Heart left ventricle (tissue), 13 donors: ENCODE results near the gene C2orf92.

Experiments
- CTCF ChIP-seq, 12 donors: fragments of 200-600 bp; sonication (generic) in 4 of 12; IDR thresholded peaks; one replicate each; pipeline versions ENCODE4 v1.5.0 to v1.8.0; 2018 to 2022; ENCODE audit warnings: antibody characterized with exemption in 12 of 12, mild to moderate bottlenecking in 5 of 12
- POLR2A ChIP-seq, 2 donors: fragments of 450-650 bp; IDR thresholded peaks; one replicate each; pipeline ENCODE4 v1.6.1; 2017; ENCODE audit warnings: antibody characterized with exemption in 2 of 2, mild to moderate bottlenecking in 2 of 2, moderate library complexity in 2 of 2
- donor health status: ischemic (EF 13 %, LVEDD 7.1; RV severe dilation, severe dysfunction).
- donor health status: DM: no; HTN: yes; CAD: no.
- donor health status: DM: no; HTN: no; CAD: no.
- donor health status: ischemic (EF 25% LVEDD 6.9; RV normal size, moderate dysfunction).
- donor health status: ischemic (EF 25% LVEDD 5.7; RV mildly dilated, moderate dysfunction).
- donor health status: ischemic (EF 35%, LVEDD 5.7; RV mildly dilated, moderate dysfunction).
- donor health status: nonischemic (EF 11% LVEDD 7.7; RV severe dilation, severe dysfunction).
- donor health status: DM: yes; HTN: yes; CAD: no.
- donor health status: PGD.
- donor health status: ischemic (EF 29% LVEDD 5.4; RV normal size, mild dysfunction).
- donor health status: nonischemic (EF 23%, LVEDD 6.1; RV moderate dilation, normal function).

DNA sequence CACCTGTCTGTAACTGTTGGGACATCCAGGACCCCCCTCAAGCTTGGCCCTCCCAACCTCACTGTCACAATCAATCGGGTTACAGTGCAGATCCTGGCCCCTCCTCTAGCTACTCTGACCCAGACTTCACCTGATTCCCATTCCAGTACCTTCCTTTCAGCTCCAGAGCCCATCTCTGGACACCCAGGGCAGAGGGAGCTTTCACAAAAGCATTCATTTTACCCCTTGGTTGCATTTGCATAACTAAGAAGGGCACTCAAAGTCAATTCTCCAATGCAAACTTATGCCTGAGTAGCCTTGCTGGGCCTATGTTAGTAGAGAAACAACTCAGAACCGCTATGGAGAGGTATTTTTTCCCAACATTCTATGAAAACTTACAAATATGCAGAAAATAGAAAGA is 51.2 kb downstream of the C2orf92 start:
- no peak for TF ChIP-seq CTCF (IDR thresholded peaks at IDR 0.05)
- TF ChIP-seq POLR2A (IDR thresholded peaks at IDR 0.05), result no peak
